WTC11 (cell line): ENCODE data around the gene LILRB2. TPM values are rescaled to one million over a fixed set of nuclear protein-coding genes. Genes with fewer than 3 reads are reported as not detected.
A peak's percentile ranks its signal among the peaks of the same experiment; 100 is the strongest.

Experiments used
- ATAC-seq: fragments of 200-7000 bp; cut with Tn5 transposase; 2 replicates; pipeline ENCODE4 v1.10.0; 2021; ENCODE audit warnings: mild to moderate bottlenecking, moderate library complexity
- CTCF ChIA-PET: fragments of 300-600 bp; sonication (Branson Sonifier 250); formaldehyde crosslinking; loops from one replicate; lab custom pipeline; 2021; ENCODE audit warnings: antibody characterized with exemption; lab: Charles Lee
- POLR2A ChIA-PET: fragments of 350-600 bp; sonication (Branson Sonifier 250); formaldehyde crosslinking; loops from one replicate; lab custom pipeline; 2021; ENCODE audit warnings: antibody characterized with exemption; lab: Charles Lee
- DNase-seq: peaks from one replicate; pipeline ENCODE4 v3.0.0; 2021; ENCODE audit warnings: low spot score
- H3K27ac Mint-ChIP-seq: 2 replicates; pipeline ENCODE4 v1.8.0; 2021; ENCODE audit warnings: mixed read lengths
- H3K27me3 Mint-ChIP-seq: 2 replicates; pipeline ENCODE4 v1.8.0; 2021; ENCODE audit warnings: low read depth, mild to moderate bottlenecking, moderate library complexity, mixed read lengths
- H3K36me3 Mint-ChIP-seq: 2 replicates; pipeline ENCODE4 v1.8.0; 2021; ENCODE audit warnings: mixed read lengths
- H3K4me1 Mint-ChIP-seq: 2 replicates; pipeline ENCODE4 v1.8.0; 2022; ENCODE audit warnings: mixed read lengths
- H3K4me3 Mint-ChIP-seq: 2 replicates; pipeline ENCODE4 v1.8.0; 2021; ENCODE audit warnings: mild to moderate bottlenecking, moderate library complexity, mixed read lengths
- H3K9me3 Mint-ChIP-seq: 2 replicates; pipeline ENCODE4 v1.8.0; 2021; ENCODE audit warnings: mixed read lengths
- AFF4 ChIP-seq: sonication (generic); formaldehyde crosslinking; IDR thresholded peaks from 2 replicates; pipeline ENCODE4 v1.8.1; 2023; ENCODE audit warnings: mild to moderate bottlenecking, missing genetic modification reagents, borderline replicate concordance
- ATF1 ChIP-seq: sonication (generic); formaldehyde crosslinking; IDR thresholded peaks from 2 replicates; pipeline ENCODE4 v1.8.1; 2023; ENCODE audit warnings: mild to moderate bottlenecking, moderate library complexity, missing genetic modification reagents
- EMX1 ChIP-seq: fragments of 250-450 bp; sonication (Bioruptor Pico); IDR thresholded peaks from 2 replicates; pipeline ENCODE4 v1.8.0; 2021; ENCODE audit warnings: mild to moderate bottlenecking
- GABPB1 ChIP-seq: sonication (generic); formaldehyde crosslinking; IDR thresholded peaks from 2 replicates; pipeline ENCODE4 v1.8.1; 2023; ENCODE audit warnings: mild to moderate bottlenecking, missing genetic modification reagents
- IRF2 ChIP-seq: sonication (generic); formaldehyde crosslinking; IDR thresholded peaks from 2 replicates; pipeline ENCODE4 v1.8.0; 2022; ENCODE audit warnings: low read depth, missing genetic modification reagents, borderline replicate concordance
- KAT7 ChIP-seq: sonication (generic); formaldehyde crosslinking; IDR thresholded peaks from 2 replicates; pipeline ENCODE4 v1.8.1; 2023; ENCODE audit warnings: missing genetic modification reagents, mild to moderate bottlenecking, borderline replicate concordance
- NR3C1 ChIP-seq: sonication (generic); formaldehyde crosslinking; conservative IDR thresholded peaks from 2 replicates; pipeline ENCODE4 v1.8.1; 2023; ENCODE audit warnings: low read depth, mild to moderate bottlenecking, missing genetic modification reagents
- RELA ChIP-seq: sonication (generic); formaldehyde crosslinking; IDR thresholded peaks from 2 replicates; pipeline ENCODE4 v1.8.1; 2022; ENCODE audit warnings: missing genetic modification reagents, mild to moderate bottlenecking, borderline replicate concordance
- RORB ChIP-seq: fragments of 250-450 bp; sonication (Bioruptor Pico); IDR thresholded peaks from 2 replicates; pipeline ENCODE4 v1.9.0; 2021; ENCODE audit warnings: mild to moderate bottlenecking
- SMAD3 ChIP-seq: sonication (generic); formaldehyde crosslinking; IDR thresholded peaks from 2 replicates; pipeline ENCODE4 v1.8.0; 2022; ENCODE audit warnings: missing genetic modification reagents, mild to moderate bottlenecking, borderline replicate concordance
- STAT6 ChIP-seq: sonication (generic); formaldehyde crosslinking; conservative IDR thresholded peaks from 2 replicates; pipeline ENCODE4 v1.8.1; 2023; ENCODE audit warnings: mild to moderate bottlenecking, low read depth, missing genetic modification reagents, moderate library complexity
- ZNF232 ChIP-seq: sonication (generic); formaldehyde crosslinking; IDR thresholded peaks from 2 replicates; pipeline ENCODE4 v1.8.0; 2022; ENCODE audit warnings: mild to moderate bottlenecking, missing genetic modification reagents
- ZNF416 ChIP-seq: fragments of 250-450 bp; sonication (Bioruptor Pico); IDR thresholded peaks from 2 replicates; pipeline ENCODE4 v1.9.0; 2021; ENCODE audit warnings: mild to moderate bottlenecking, inconsistent platforms
- ZNF423 ChIP-seq: fragments of 250-450 bp; sonication (Bioruptor Pico); IDR thresholded peaks from 2 replicates; pipeline ENCODE4 v2.1.2; 2022; ENCODE audit warnings: mild to moderate bottlenecking, moderate library complexity
- total RNA-seq: library from RNA; stranded (reverse); gene quantifications from 3 replicates; pipeline ENCODE4 v1.2.3, GENCODE V29; 2021
- TF ChIP-seq, protein P1 (sequence below): sonication (generic); formaldehyde crosslinking; IDR thresholded peaks from 2 replicates; pipeline ENCODE4 v1.8.0; 2023; ENCODE audit warnings: mild to moderate bottlenecking, missing genetic modification reagents
- TF ChIP-seq, protein P2 (sequence below): sonication (generic); formaldehyde crosslinking; IDR thresholded peaks from 2 replicates; pipeline ENCODE4 v1.8.0; 2022; ENCODE audit warnings: mild to moderate bottlenecking, missing genetic modification reagents

Gene LILRB2
- total RNA-seq, 1 experiment from 2014 or later = not detected

DNA sequence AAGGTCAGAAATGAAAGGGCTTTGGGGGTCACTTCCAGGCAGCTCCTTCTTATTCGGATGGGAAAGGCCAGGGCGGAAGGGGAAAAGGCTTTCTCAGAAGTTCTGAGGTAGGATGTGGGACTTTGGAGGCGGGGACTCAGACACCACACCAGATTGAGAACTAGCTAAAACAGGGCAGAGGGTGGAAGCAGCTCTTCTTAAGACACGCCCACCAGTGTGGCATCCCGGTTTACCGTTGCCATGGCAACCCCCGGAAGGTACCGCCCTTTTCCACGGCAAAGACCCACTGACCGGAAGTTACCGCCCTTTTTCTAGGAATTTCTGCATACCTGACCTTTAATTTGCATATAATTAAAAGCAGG is 35.8 kb upstream of the LILRB2 start:
- peaks cover 24% of the 10 kb centered on the region for H3K9me3 Mint-ChIP-seq
- no peak overlapping the region for H3K4me3 Mint-ChIP-seq
- peaks cover 12% of the 10 kb centered on the region for H3K36me3 Mint-ChIP-seq
- ChIA-PET CTCF (interaction anchor here (0.5 to 3.6 kb wide), 13 partner anchors 9 to 404 kb away, joined by 3 to 36 read pairs (median 5); partner anchors contain the start of gene MBOAT7), POLR2A (interaction anchor here (0.5 to 1.7 kb wide), 4 partner anchors 51 to 137 kb away, joined by 4 to 9 read pairs (median 6); partner anchors contain the start of gene MBOAT7)
- H3K4me1 Mint-ChIP-seq = peaks cover 12% of the 10 kb centered on the region
- H3K27ac Mint-ChIP-seq = no peak overlapping the region
- DNase-seq (peak; percentile 86), ATAC-seq (peak; percentile 91)
- H3K27me3 Mint-ChIP-seq = peaks cover 21% of the 10 kb centered on the region
- no peak for TF ChIP-seq ZNF416
- TF ChIP-seq EMX1 (CRISPR knock-in tag) = no peak
- TF ChIP-seq, protein P1, sequence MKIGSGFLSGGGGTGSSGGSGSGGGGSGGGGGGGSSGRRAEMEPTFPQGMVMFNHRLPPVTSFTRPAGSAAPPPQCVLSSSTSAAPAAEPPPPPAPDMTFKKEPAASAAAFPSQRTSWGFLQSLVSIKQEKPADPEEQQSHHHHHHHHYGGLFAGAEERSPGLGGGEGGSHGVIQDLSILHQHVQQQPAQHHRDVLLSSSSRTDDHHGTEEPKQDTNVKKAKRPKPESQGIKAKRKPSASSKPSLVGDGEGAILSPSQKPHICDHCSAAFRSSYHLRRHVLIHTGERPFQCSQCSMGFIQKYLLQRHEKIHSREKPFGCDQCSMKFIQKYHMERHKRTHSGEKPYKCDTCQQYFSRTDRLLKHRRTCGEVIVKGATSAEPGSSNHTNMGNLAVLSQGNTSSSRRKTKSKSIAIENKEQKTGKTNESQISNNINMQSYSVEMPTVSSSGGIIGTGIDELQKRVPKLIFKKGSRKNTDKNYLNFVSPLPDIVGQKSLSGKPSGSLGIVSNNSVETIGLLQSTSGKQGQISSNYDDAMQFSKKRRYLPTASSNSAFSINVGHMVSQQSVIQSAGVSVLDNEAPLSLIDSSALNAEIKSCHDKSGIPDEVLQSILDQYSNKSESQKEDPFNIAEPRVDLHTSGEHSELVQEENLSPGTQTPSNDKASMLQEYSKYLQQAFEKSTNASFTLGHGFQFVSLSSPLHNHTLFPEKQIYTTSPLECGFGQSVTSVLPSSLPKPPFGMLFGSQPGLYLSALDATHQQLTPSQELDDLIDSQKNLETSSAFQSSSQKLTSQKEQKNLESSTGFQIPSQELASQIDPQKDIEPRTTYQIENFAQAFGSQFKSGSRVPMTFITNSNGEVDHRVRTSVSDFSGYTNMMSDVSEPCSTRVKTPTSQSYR = no peak
- no peak for TF ChIP-seq ZNF232
- TF ChIP-seq RORB (CRISPR knock-in tag) = no peak
- no peak for TF ChIP-seq ZNF423 (CRISPR knock-in tag)
- TF ChIP-seq GABPB1 (CRISPR knock-in tag) = no peak
- no peak for TF ChIP-seq ATF1
- no peak for TF ChIP-seq STAT6 (CRISPR knock-in tag)
- no peak for TF ChIP-seq AFF4 (CRISPR knock-in tag)
- no peak for TF ChIP-seq SMAD3 (CRISPR knock-in tag)
- TF ChIP-seq KAT7 = no peak
- TF ChIP-seq, protein P2, sequence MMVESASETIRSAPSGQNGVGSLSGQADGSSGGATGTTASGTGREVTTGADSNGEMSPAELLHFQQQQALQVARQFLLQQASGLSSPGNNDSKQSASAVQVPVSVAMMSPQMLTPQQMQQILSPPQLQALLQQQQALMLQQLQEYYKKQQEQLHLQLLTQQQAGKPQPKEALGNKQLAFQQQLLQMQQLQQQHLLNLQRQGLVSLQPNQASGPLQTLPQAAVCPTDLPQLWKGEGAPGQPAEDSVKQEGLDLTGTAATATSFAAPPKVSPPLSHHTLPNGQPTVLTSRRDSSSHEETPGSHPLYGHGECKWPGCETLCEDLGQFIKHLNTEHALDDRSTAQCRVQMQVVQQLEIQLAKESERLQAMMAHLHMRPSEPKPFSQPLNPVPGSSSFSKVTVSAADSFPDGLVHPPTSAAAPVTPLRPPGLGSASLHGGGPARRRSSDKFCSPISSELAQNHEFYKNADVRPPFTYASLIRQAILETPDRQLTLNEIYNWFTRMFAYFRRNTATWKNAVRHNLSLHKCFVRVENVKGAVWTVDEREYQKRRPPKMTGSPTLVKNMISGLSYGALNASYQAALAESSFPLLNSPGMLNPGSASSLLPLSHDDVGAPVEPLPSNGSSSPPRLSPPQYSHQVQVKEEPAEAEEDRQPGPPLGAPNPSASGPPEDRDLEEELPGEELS (CRISPR knock-in tag) = no peak
- no peak for TF ChIP-seq NR3C1 (CRISPR knock-in tag)
- TF ChIP-seq IRF2 = no peak
- TF ChIP-seq RELA (CRISPR knock-in tag) = no peak
